ENCODE data around the gene POLE. TPM values are rescaled to one million over a fixed set of nuclear protein-coding genes. Genes with fewer than 3 reads are reported as not detected.

Gene POLE
- total RNA-seq, 4 donors from 2014 or later = 7.2 to 63.8 (median 23.3) TPM

DNA sequence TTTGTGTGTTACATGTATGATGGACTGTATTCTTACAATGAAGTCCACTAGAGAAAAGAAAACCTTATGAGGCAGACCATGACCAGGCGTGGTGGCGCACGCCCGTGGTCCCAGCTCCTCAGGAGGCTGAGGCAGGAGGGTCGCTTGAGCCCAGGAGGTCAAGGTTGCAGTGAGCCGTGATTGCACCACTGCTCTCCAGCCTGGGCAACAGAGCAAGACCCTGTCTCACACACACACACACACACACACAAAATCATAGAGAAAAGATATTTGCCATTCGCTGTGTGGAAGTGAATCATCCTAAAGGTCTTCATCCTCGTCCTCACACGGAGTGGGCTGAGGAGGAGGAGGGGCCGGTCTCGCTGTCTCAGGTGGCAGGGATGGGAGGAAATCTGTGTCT is 109.0 kb downstream of the POLE start:
- no peak for ATAC-seq
- H3K4me3 ChIP-seq = no peak overlapping the region
- peaks cover 0 to 35% (median 0%) of the 10 kb centered on the region in 3 donors for H3K4me1 ChIP-seq
- 70% methylated on average over 2 of the region's 11 CpGs; no CpG with 5 or more reads in 1 of the 2 donors for WGBS, 2 donors (ENCODE audit: low coverage in 1 of 2)
- H3K27me3 ChIP-seq = no peaks in the 10 kb centered on the region
- H3K27ac ChIP-seq = no peak overlapping the region
- no peaks in the 10 kb centered on the region for H3K9me3 ChIP-seq
- TF ChIP-seq EP300 (IDR thresholded peaks at IDR 0.05) (no peak), POLR2A (IDR thresholded peaks at IDR 0.05) (no peak), POLR2AphosphoS5 (IDR thresholded peaks at IDR 0.05) (no peak)
- TF ChIP-seq, protein P1, sequence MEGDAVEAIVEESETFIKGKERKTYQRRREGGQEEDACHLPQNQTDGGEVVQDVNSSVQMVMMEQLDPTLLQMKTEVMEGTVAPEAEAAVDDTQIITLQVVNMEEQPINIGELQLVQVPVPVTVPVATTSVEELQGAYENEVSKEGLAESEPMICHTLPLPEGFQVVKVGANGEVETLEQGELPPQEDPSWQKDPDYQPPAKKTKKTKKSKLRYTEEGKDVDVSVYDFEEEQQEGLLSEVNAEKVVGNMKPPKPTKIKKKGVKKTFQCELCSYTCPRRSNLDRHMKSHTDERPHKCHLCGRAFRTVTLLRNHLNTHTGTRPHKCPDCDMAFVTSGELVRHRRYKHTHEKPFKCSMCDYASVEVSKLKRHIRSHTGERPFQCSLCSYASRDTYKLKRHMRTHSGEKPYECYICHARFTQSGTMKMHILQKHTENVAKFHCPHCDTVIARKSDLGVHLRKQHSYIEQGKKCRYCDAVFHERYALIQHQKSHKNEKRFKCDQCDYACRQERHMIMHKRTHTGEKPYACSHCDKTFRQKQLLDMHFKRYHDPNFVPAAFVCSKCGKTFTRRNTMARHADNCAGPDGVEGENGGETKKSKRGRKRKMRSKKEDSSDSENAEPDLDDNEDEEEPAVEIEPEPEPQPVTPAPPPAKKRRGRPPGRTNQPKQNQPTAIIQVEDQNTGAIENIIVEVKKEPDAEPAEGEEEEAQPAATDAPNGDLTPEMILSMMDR (IDR thresholded peaks at IDR 0.05) = no peak
- peaks cover 0 to 100% of the 10 kb centered on the region in 2 donors for H3K36me3 ChIP-seq

DNA sequence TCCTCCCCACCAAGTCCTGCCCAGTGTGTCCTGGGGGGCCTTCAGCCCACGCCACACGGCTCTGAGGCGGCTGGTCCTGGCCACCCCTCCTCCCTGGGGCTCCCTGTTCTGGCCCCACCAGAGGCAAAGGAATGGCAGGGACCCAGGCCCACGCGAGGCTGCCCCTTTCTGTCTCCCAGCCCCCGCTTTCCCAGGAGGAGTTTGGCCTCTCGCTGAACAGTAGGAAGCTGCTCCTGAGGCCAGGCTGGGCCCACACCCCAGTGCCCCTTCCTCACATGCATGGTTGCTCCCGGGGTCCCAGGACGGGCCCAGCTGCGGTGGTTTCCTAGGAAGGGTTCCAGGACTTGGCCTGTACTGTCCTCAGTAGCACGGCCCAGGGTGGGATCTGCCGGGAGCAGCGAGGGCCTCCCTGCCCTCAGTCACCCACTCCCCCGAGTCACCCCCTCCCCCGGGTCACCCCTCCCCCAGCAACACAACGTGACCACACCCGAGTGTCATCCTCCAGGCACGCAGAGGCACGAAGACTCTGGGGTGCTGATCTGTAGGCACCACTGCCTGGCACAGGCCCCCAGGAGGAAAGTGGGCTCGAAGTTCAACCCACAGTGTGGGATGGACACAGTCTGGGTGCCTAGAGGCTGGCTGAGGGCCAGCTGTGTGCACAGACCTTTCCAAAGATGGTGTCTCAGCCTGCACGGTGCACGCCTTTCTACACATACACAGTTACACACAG is 109.8 kb downstream of the POLE start:
- Histone ChIP-seq H3K36me3 (peaks cover 0 to 100% of the 10 kb centered on the region in 2 donors), H3K27ac (no peak overlapping the region), H3K4me1 (peaks cover 0 to 35% (median 0%) of the 10 kb centered on the region in 3 donors), H3K4me3 (no peak overlapping the region), H3K9me3 (no peaks in the 10 kb centered on the region), H3K27me3 (no peaks in the 10 kb centered on the region)
- WGBS, 2 donors (ENCODE audit: low coverage in 1 of 2) = 82 to 90% methylated on average over 2 to 4 of the region's 22 CpGs
- TF ChIP-seq POLR2AphosphoS5 (IDR thresholded peaks at IDR 0.05) = no peak
- TF ChIP-seq POLR2A (IDR thresholded peaks at IDR 0.05) = no peak
- no peak for TF ChIP-seq EP300 (IDR thresholded peaks at IDR 0.05)
- TF ChIP-seq, protein P1 (IDR thresholded peaks at IDR 0.05) = no peak
- no peak for ATAC-seq

DNA sequence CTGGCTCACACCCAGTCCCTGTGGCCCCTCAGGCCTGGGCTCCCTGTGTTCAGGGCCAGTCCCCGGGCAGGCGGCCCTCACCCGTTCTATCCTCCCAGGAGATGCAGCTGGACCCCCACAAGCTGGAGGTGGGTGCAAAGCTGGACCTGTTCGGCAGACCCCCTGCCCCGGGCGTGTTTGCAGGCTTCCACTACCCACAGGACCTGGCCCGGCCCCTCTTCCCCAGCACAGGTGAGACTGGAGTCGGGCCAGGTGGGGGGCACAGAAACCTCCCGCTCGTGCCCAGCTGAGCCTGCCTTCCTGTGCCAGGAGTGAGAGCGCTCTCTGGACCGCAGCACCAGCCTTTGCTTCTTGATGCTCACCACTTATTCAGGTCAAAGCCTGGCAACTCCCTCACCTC is 110.4 kb downstream of the POLE start:
- Histone ChIP-seq H3K27ac (no peak overlapping the region), H3K36me3 (peaks cover 0 to 100% of the 10 kb centered on the region in 2 donors), H3K4me1 (peaks cover 0 to 32% (median 0%) of the 10 kb centered on the region in 3 donors), H3K27me3 (no peaks in the 10 kb centered on the region), H3K9me3 (no peaks in the 10 kb centered on the region), H3K4me3 (no peak overlapping the region)
- no peak for TF ChIP-seq EP300 (IDR thresholded peaks at IDR 0.05)
- no peak for ATAC-seq
- WGBS, 2 donors (ENCODE audit: low coverage in 1 of 2) = 100% methylated on average over 1 to 2 of the region's 12 CpGs

DNA sequence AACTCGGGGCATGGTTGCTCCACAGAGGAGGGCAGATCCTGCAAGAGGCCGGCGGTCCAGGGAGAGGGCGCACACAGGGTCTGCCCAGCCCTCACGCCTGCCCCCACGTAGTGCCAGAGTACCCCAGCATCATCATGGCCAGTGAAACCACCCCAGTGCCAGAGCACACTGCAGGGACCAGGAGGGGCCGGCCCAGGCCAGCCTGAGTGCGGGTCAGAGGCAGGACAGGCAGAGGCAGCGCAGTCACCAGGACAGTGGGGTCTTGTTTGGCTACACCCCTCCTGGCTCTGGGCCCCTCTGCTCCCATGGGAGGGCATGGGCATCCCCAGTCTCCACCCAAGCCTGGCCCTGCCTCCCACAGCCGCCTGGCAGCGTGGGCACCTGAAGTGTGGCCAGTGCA is 111.5 kb downstream of the POLE start:
- no CpG with 5 or more reads among the region's 11 CpGs for WGBS, 2 donors (ENCODE audit: low coverage in 1 of 2)

DNA sequence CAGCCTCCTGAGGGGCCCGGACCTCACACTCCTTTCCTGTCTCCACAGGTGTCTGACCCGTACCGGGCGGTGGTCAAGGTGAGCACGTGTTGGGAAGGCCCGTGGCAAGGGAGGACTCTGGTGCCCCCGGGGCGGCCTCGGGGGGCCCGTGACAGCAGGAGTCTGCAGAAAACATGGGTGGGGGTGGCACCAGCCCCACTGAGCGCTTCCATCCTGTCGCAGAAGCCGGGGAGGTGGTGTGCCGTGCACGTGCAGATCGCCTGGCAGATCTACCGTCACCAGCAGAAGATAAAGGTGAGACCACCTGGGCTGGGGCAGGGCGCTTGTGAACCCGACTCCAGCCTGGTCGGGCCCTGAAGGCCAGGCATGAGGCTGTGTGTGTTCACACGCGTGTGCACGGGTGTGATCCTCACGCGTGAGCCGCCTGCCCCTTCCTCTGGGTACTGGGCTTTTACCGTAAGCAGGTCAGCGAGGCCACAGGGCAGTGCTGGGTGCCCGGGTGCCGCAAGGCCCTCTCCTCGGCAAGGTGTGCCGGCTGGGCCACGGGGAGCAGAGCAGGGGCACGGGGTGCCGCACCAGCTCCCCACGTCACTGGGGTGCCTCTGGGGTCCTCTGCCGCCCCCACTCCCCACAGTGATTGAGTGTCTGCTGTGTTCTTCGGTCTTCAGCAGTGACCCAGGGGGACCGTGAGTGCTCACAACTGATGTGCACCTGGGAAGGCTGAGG is 112.7 kb downstream of the POLE start:
- WGBS, 2 donors (ENCODE audit: low coverage in 1 of 2) = no CpG with 5 or more reads among the region's 39 CpGs
- Histone ChIP-seq H3K27me3 (no peaks in the 10 kb centered on the region), H3K36me3 (peaks cover 0 to 100% of the 10 kb centered on the region in 2 donors), H3K27ac (no peak overlapping the region), H3K4me1 (peaks cover 0 to 12% (median 0%) of the 10 kb centered on the region in 3 donors), H3K9me3 (no peaks in the 10 kb centered on the region), H3K4me3 (no peak overlapping the region)
- no peak for ATAC-seq
- TF ChIP-seq POLR2A (IDR thresholded peaks at IDR 0.05) = no peak
- no peak for TF ChIP-seq EP300 (IDR thresholded peaks at IDR 0.05)

More for the DNA sequence above, 111.5 kb downstream of the POLE start:
- peaks cover 0 to 100% of the 10 kb centered on the region in 2 donors for H3K36me3 ChIP-seq
- TF ChIP-seq, protein P1 (IDR thresholded peaks at IDR 0.05) = no peak
- no peak for TF ChIP-seq EP300 (IDR thresholded peaks at IDR 0.05)
- TF ChIP-seq POLR2A (IDR thresholded peaks at IDR 0.05) = no peak
- TF ChIP-seq POLR2AphosphoS5 (IDR thresholded peaks at IDR 0.05) = no peak
- H3K27me3 ChIP-seq = no peaks in the 10 kb centered on the region
- no peak overlapping the region for H3K27ac ChIP-seq
- no peak for ATAC-seq
- H3K4me1 ChIP-seq = peaks cover 0 to 24% (median 0%) of the 10 kb centered on the region in 3 donors
- H3K4me3 ChIP-seq = no peak overlapping the region
- no peaks in the 10 kb centered on the region for H3K9me3 ChIP-seq

Small RNA genes lying within 50 kb of the gene (small RNA-seq; reads per million reads assigned to genes)
- gene MIR6763 = 0 reads per million in 4 donors
- 0 reads per million in 4 donors for gene RNA5SP379

Other genes starting within 250 kb of the POLE start
- 10 to 100 TPM in 2 of 4 donors, 1 to 10 TPM in 2; 8.5 to 24.7 (median 15.5) TPM for gene FBRSL1, start 197.2 kb downstream of the POLE start, total RNA-seq
- gene LRCOL1, start 76.8 kb downstream of the POLE start, total RNA-seq = not detected
- gene P2RX2, start 68.6 kb downstream of the POLE start, total RNA-seq = 1 to 10 TPM in 3 of 4 donors, under 1 TPM in 1; 0.47 to 3.9 (median 3.3) TPM
- 10 to 100 TPM; 31.9 to 68.8 (median 55.4) TPM for gene PXMP2, start 245 bp upstream of the POLE start, total RNA-seq
- 10 to 100 TPM; 23.8 to 29.6 (median 26.1) TPM for gene PGAM5, start 23.5 kb upstream of the POLE start, total RNA-seq
- 10 to 100 TPM; 33.1 to 61.5 (median 49.9) TPM for gene ANKLE2, start 74.5 kb upstream of the POLE start, total RNA-seq
- gene GOLGA3, start 141.5 kb upstream of the POLE start, total RNA-seq = 100 to 1,000 TPM in 1 of 4 donors, 10 to 100 TPM in 3; 54.8 to 126 (median 74.1) TPM
- gene CHFR, start 200.3 kb upstream of the POLE start, total RNA-seq = 10 to 100 TPM; 30.8 to 42.1 (median 36.8) TPM

All from gastroesophageal sphincter (tissue), 4 donors.